Measurements from ENCODE around the gene SFTPA1. TPM values are rescaled to one million over a fixed set of nuclear protein-coding genes. Genes with fewer than 3 reads are reported as not detected.

The SFTPA1 gene
- not detected in 3 replicates for polyA plus RNA-seq
- polyA plus RNA-seq (2011; ENCODE audit: low read depth): not detected
- not detected in 2 replicates for polyA plus RNA-seq (2011; cell fraction: cytosol; rRNA removed)
- not detected in 2 replicates for polyA plus RNA-seq (2011; cell fraction: nucleus; rRNA removed)
- not detected in 2 replicates for polyA plus RNA-seq (2012; ENCODE audit: low replicate concordance)
- polyA minus RNA-seq: not detected in 3 replicates
- polyA minus RNA-seq (2011; cell fraction: cytosol; rRNA and poly(A)+ RNA removed): not detected
- not detected in 2 replicates for polyA minus RNA-seq (2011; cell fraction: nucleus; rRNA and poly(A)+ RNA removed)

- Histone ChIP-seq H3K9me1 (ENCODE audit: control insufficient read depth, extremely low read depth, insufficient read depth, low read length) (no peaks in the 10 kb centered on the region), H3K4me2 (ENCODE audit: control insufficient read depth, extremely low read depth, insufficient read depth, low read depth, low read length) (no peak within 1 kb of the TSS), H3K79me2 (ENCODE audit: control insufficient read depth, insufficient read depth, low read length) (no peaks in the 10 kb centered on the region)
Measured at GRCh38 chr10:79610601-79611191, at the start of gene SFTPA1. Gene SFTPA1, plus strand, starts transcription at chr10:79610939. Its CDS starts 887 bp downstream, at chr10:79611826.

GRCh38 chr10:79561257-79561656 lies 49.5 kb upstream of the SFTPA1 start:
- dilution Hi-C loops (cut with MboI; ENCODE audit: extremely low pct_ligation_motif_present, low sequenced_read_pairs): no loop called here
- FAIRE-seq (no peak), DNase-seq (ENCODE audit: low read depth, low spot score) (no peak)
- Histone ChIP-seq H3K9me3 (ENCODE audit: control insufficient read depth, low read depth, low read length) (no peaks in the 10 kb centered on the region), H3K27me3 (ENCODE audit: control insufficient read depth, extremely low read depth, insufficient read depth, low read length) (peaks cover 9% of the 10 kb centered on the region), H3K79me2 (ENCODE audit: control insufficient read depth, insufficient read depth, low read length) (no peaks in the 10 kb centered on the region), H3K36me3 (ENCODE audit: control insufficient read depth in 2 of 2, extremely low read depth in 1 of 2, insufficient read depth in 2 of 2, low read length in 2 of 2) (no peaks in the 10 kb centered on the region), H3K9ac (ENCODE audit: control insufficient read depth, extremely low read depth, insufficient read depth, low read length) (no peak overlapping the region), H3K4me1 (ENCODE audit: control insufficient read depth, extremely low read depth, insufficient read depth, low read length) (no peaks in the 10 kb centered on the region), H3K9me1 (ENCODE audit: control insufficient read depth, extremely low read depth, insufficient read depth, low read length) (no peaks in the 10 kb centered on the region), H3K4me3 (ENCODE audit: control insufficient read depth in 2 of 3, extremely low read depth in 1 of 3, insufficient read depth in 2 of 3, low read depth in 1 of 3, low read length in 3 of 3) (no peak overlapping the region), H2AFZ (ENCODE audit: control insufficient read depth, low read length) (no peak overlapping the region), H4K20me1 (ENCODE audit: control insufficient read depth, extremely low read depth, insufficient read depth, low read length) (no peaks in the 10 kb centered on the region), H3K27ac (ENCODE audit: control insufficient read depth, insufficient read depth, low read length) (no peak overlapping the region), H3K4me2 (ENCODE audit: control insufficient read depth, extremely low read depth, insufficient read depth, low read depth, low read length) (no peak overlapping the region)
- no peak for TF ChIP-seq EZH2 (IDR thresholded peaks at IDR 0.05; ENCODE audit: low read length)
- TF ChIP-seq CTCF (optimal IDR thresholded peaks at IDR 0.05 in 1 of 3, IDR thresholded peaks at IDR 0.05 in 1 of 3, conservative IDR thresholded peaks at IDR 0.05 in 1 of 3; ENCODE audit: extremely low read depth in 1 of 3, insufficient read depth in 2 of 3, low read length in 3 of 3): no peak

More at GRCh38 chr10:79610601-79611191, at the start of gene SFTPA1:
- TF ChIP-seq CTCF (optimal IDR thresholded peaks at IDR 0.05 in 1 of 3, IDR thresholded peaks at IDR 0.05 in 1 of 3, conservative IDR thresholded peaks at IDR 0.05 in 1 of 3; ENCODE audit: extremely low read depth in 1 of 3, insufficient read depth in 2 of 3, low read length in 3 of 3) (no peak), EZH2 (IDR thresholded peaks at IDR 0.05; ENCODE audit: low read length) (no peak)
- Histone ChIP-seq H2AFZ (ENCODE audit: control insufficient read depth, low read length) (no peak within 1 kb of the TSS), H3K9me3 (ENCODE audit: control insufficient read depth, low read depth, low read length) (no peaks in the 10 kb centered on the region), H3K27me3 (ENCODE audit: control insufficient read depth, extremely low read depth, insufficient read depth, low read length) (no peaks in the 10 kb centered on the region), H3K4me3 (ENCODE audit: control insufficient read depth in 2 of 3, extremely low read depth in 1 of 3, insufficient read depth in 2 of 3, low read depth in 1 of 3, low read length in 3 of 3) (no peak within 1 kb of the TSS), H3K9ac (ENCODE audit: control insufficient read depth, extremely low read depth, insufficient read depth, low read length) (no peak within 1 kb of the TSS), H3K4me1 (ENCODE audit: control insufficient read depth, extremely low read depth, insufficient read depth, low read length) (no peaks in the 10 kb centered on the region), H4K20me1 (ENCODE audit: control insufficient read depth, extremely low read depth, insufficient read depth, low read length) (no peaks in the 10 kb centered on the region), H3K27ac (ENCODE audit: control insufficient read depth, insufficient read depth, low read length) (no peak within 1 kb of the TSS), H3K36me3 (ENCODE audit: control insufficient read depth in 2 of 2, extremely low read depth in 1 of 2, insufficient read depth in 2 of 2, low read length in 2 of 2) (no peaks in the 10 kb centered on the region)
- DNase-seq (ENCODE audit: low read depth, low spot score) (no peak), FAIRE-seq (no peak)
- dilution Hi-C loops (cut with MboI; ENCODE audit: extremely low pct_ligation_motif_present, low sequenced_read_pairs): no loop called here

Data from keratinocyte (primary cell).